SIG-M5 treated with dmso at 0.1 percent for 504 hours (cell line): ENCODE results near the gene MRPS2.
"Not testable (repeated sequence)": the region's sequence is repeated elsewhere in the genome, so short reads cannot be mapped to it uniquely, and the experiment has no call there.

Experiments used
- DNase-seq: peaks from one replicate; lab custom pipeline; 2025; ENCODE audit not compliant: unreplicated experiment; lab: John Stamatoyannopoulos, UW

The MRPS2 gene

GRCh38 chr9:135514342-135515082 lies 14.0 kb downstream of the MRPS2 start:
- no peak for DNase-seq

DNA sequence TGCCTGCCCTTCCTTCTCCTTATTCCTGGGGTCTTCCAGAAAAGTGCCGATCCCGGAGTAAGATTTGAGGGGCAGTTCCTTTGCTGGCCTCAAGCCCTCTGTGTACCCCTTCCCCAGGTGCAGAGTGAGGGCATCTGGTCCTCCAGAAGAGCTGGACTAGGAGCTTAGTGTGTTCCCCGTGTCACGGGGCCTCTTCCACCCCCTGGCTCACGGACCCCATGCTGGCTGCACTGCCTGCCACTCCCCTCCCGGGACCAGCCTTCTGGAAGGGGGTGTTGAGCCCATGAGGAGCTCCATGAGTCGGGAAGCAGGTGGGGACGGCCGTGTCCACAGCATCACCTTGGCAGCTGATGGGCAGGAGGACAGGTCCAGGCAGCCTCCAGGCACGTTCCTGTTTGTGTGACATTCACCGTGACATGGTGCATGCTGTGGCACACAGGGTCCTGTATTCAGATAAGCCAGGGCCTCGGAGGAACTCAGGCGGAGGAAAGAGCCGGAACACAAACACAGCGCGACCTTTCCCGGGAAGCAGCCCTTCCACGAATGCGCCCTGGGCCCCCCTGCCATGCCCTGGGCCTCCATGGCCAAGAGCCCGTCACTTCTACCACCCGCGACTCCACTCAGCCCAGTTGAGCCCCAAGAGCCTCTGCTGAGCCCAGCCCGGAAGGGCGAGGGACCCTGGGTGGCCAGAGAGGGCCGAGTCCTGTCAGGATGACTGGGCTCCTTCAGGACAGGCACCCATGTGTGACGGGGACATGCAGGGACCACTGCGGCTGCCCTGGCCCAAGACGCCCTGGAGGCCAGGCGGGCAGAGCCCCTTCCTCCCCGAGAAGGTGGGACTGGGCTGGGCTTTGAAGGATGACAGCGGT lies 14.8 kb downstream of the MRPS2 start:
- DNase-seq, result no peak

- no peak for DNase-seq
Observed at GRCh38 chr9:135516132-135516860, 15.8 kb downstream of the MRPS2 start.

- DNase-seq, result no peak
Observed at GRCh38 chr9:135517407-135517822, 16.9 kb downstream of the MRPS2 start.

DNA sequence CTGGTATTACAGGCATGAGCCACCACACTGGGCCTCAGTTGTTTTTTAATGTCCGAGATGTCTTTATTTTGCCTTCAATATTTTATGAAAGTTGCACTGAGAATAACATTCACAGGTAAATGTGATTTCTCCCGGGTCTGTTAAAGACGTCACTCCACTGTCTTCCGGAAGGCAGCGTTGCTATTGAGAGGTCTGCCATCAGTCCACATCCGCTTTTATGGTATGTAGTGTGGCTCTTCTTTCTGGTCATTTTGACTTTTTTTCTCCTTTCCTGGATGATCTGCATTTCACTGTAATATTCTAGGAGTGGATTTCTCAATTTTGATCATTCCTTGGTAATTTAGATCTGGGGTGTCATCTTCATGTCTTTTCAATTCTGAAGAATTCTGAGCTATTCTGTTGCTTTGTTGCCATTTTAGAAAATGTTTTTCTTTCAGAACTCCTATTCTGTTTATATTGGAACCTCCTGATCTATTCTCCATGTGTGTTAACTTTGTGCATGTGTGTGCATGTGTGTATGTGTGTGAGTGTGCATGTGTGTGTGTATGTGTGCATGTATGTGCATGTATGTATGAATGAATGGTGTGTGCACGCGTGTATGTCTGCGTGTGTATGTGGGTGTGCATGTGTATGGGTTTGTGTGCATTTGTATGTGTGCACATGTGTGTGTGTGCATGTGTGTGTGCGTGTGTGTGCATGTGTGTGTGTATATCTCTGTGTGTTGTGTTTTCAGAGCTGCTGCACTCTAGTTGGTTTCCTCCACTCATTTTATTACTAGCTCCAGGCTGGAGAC lies 18.9 kb downstream of the MRPS2 start:
- no peak for DNase-seq

- no peak for DNase-seq
Observed at GRCh38 chr9:135520916-135521607, 20.6 kb downstream of the MRPS2 start, which contains the start of gene LCN1. TSS of gene LCN1 (plus strand) at chr9:135521440. CDS start at chr9:135521498, 58 bp downstream.

- no peak for DNase-seq
Observed at GRCh38 chr9:135521608-135522095, 21.2 kb downstream of the MRPS2 start.

GRCh38 chr9:135522137-135522877 lies 21.8 kb downstream of the MRPS2 start:
- no peak for DNase-seq

DNA sequence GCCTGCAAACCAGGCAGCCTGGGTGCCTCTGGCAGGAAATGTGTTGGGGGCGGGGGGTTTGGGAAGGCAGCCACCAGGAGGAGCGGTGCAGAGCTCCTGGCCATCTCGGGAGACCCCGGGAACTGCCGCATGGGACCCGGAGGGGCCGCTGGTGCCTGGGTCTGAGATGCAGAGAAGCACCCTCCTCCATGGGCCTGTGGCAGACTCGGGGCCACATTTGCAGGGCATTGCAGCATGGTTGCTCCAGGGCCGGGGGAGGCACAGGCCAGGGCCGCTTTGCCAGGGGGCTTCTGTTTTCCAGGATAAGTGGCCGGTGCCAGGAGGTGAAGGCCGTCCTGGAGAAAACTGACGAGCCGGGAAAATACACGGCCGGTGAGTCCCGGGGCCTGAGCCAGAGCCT lies 22.4 kb downstream of the MRPS2 start:
- no peak for DNase-seq

GRCh38 chr9:135523521-135524129 lies 23.1 kb downstream of the MRPS2 start:
- no peak for DNase-seq

GRCh38 chr9:135524130-135524861 lies 23.8 kb downstream of the MRPS2 start:
- no peak for DNase-seq

- no peak for DNase-seq
Observed at GRCh38 chr9:135525241-135526088, 25.0 kb downstream of the MRPS2 start.

DNA sequence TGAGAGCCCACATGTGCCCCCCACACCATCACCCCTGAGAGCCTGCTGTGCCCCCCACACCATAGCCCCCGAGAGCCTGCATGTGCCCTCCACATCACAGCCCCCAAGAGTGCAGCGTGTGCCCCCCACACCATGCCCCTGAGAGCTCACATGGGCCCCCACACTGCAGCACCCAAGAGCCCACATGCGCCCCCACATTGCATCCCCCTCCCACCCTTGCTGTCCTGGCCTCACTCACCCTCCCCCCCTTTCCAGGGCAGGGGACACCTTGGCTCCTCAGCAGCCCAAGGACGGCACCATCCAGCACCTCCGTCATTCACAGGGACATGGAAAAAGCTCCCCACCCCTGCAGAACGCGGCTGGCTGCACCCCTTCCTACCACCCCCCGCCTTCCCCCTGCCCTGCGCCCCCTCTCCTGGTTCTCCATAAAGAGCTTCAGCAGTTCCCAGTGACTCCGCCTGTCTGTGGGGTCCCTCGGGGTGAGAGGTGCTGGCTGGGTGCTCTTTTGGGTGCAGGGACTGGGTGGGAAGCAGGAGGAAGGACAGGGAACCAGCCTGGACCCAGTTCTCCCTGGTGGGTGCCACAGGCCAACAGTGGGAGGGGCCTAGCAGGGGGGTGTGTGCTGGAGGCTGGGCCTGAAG lies 25.7 kb downstream of the MRPS2 start:
- no peak for DNase-seq

DNA sequence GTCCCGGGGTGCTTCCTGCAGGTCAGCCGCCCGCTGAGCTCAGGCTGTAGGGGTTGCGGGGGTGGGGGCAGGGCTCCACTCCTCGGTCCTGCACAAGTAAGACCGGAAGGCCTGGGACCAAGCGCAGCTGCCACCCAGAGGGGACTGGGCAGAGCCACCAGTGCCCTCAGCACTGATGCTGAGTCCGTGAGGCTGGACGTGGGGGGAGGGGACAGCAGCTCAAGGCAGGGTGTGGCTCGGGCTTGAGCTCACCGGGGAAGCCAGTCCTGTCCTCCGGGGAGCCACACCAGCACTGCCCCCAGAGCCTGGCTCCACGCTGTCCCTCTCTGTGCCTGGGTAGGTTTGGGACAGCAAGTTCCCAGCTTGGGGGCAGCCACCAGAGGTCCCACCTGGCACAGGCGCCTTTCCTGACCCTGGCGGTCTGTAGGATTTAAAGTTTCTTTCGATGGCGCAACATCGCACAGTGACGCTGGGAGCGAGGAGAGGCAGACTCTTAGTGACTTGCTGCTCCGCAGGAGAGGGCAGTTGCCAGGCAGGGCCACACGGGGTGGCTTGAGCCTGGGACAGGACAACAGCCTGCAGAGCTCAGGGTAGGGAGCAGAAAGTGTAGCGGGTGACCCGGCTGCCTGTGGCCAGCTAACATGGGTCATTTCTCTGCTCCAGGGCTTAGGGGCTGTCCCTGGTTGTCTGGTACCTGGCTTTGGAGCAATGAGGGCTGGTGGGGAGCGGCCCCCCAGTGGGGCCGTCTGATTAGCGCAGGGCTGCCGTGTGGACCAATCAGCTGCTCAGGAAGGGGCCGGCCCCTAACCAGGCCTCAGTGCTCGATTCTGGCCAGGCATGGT lies 26.5 kb downstream of the MRPS2 start:
- no peak for DNase-seq

DNA sequence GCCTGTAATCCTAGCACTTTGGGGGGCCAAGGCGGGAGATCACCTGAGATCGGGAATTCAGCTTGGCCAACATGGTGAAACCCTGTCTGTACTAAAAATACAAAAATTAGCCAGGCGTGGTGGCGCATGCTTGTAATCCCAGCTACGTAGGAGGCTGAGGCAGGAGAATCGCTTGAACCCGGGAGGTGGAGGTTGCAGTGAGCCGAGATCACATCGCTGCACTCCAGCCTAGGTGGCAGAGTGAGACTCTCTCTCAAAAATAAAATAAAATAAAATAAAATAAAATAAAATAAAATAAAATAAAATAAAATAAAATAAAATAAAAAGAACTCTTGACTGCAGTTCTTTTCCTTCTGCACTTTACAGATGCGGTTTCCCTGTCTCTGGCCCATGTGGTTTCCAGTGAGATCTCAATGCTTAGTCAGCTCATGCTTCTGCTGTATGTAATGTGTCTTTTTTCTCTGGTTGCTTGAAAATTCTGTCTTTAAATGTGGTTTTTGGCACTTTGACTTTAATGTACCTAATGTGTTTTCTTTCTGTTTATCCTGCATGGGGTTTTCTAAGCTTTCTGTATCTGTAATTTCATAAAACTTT lies 28.5 kb downstream of the MRPS2 start:
- DNase-seq, result not testable (repeated sequence)
